HUDEP-2 (cell line): ENCODE results near the gene SH3PXD2B.

Experiments
- DNase-seq, 76 experiments: peaks; one replicate each; lab custom pipeline; 2025; ENCODE audit not compliant: unreplicated experiment in 76 of 76; lab: John Stamatoyannopoulos, UW

SH3PXD2B gene

DNA sequence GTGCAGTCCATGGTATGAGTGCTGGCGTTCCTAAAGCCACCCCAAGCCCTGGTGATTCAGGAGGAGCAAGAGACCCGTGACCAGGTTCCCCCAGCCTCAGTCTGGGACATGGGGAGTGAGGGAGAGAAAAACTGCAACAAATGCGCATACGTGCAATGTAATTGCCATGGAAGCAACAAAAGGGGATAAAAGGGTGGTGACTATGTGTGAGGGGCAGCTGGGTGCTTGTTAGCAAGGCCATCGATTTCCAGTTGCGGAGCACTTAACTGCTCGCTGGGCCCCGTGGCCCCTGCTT, 709 bp upstream of the SH3PXD2B start:
- no peak for DNase-seq

- DNase-seq = no peak
These were observed 353 bp downstream of the SH3PXD2B start for GRCh38 chr5:172453986-172454357.

- no peak for DNase-seq
These were observed 929 bp downstream of the SH3PXD2B start for GRCh38 chr5:172453206-172453985.

- DNase-seq = peak in 2 of 76 experiments; percentile 2 to 16
These were observed 1.7 kb downstream of the SH3PXD2B start for GRCh38 chr5:172452398-172453205.

DNA sequence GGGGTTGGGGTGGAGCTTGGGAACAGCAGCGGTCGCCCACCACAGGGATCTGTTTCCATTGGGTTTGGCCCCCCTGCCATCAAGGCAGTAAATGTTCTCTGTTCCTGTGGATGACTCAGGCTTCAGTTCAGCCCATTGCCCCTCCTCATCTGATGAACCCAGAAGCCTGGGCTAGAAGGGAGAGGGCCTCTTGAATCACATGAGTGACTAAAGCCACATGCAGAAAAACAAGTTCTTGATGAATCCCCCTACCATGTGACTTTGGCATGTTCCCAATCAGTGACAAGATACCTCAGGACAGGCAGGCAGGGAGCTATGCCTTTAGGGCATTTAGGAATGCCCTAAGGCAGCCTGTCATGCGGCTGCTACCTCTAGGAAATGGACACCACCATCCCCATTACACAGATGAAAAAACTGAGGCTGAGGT, 2.5 kb downstream of the SH3PXD2B start:
- DNase-seq = no peak

GRCh38 chr5:172450861-172451695, 3.2 kb downstream of the SH3PXD2B start:
- peak in 15 of 76 experiments; percentile 2 to 52 (median 12) for DNase-seq

DNA sequence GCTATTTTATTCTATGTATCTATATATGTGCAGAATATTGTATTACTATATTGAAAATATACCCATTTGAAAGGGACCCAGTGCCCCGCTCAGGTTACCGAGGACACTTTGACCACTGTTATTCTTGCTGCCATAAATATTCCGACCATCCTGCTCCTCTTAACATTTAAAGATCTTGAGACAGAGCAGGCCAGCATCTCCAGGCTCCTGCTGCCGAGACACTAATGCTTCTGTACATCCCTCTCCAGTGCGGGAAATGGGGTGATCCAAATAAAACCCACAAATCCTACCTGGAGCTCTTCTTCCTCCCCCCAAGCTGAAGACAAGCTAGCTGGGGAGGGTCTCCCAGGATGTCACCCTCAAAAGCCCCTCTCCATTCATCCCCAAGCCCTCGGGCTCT, 3.9 kb downstream of the SH3PXD2B start:
- DNase-seq = no peak

DNA sequence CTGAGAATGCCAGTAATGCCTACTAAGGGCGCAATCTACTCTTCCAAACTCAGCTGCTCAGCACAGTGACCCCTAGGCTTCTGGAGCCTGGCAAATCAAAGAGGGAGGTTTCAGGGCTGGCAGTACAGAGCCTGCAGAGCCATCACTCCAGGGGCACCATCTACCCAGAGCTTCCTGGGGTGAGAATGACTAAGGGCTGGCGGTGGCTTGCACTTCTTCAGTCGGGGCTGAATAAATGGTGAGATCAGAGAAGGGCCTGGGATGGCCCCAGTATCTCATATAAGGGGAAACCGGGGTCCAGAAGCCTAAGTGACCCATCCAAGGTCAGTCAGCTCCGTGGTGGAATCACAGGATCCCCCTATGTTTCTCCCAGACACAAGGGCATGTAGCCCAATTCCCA, 5.3 kb downstream of the SH3PXD2B start:
- no peak for DNase-seq

DNA sequence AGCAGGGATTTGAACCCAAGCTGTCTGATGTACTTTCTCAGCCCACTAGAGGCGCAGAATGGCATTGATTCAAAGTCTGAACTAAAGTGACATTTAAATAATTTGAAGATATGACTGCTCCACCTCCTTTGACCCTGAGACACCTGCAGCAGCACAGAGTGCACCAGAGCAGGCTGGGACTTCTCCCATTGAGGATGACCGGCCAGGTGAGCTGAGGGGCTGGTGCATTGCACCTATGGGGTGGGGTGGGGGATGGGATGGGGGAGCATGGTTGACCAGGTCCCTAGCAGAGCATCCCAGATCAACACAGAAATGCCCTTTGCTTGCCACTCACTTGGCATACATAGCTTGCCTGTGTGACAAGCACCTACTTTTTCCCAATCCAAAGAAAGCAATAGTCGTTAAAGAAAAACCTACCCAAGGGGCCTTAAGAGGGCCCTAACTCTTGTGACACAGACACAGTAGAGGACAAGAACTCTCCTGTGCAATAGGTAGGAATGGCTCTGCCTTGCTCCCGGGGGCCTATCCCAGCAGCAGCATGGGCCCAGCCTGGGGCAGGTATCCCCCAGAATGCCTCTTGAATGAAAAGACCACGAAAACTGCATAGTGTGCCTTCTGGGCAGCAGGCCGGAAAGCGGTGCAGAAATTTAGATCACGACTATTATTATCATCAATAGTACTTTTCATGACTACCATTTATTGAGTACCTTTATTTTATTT, 6.5 kb downstream of the SH3PXD2B start:
- no peak for DNase-seq

GRCh38 chr5:172446336-172447051, 7.8 kb downstream of the SH3PXD2B start:
- DNase-seq = no peak

DNA sequence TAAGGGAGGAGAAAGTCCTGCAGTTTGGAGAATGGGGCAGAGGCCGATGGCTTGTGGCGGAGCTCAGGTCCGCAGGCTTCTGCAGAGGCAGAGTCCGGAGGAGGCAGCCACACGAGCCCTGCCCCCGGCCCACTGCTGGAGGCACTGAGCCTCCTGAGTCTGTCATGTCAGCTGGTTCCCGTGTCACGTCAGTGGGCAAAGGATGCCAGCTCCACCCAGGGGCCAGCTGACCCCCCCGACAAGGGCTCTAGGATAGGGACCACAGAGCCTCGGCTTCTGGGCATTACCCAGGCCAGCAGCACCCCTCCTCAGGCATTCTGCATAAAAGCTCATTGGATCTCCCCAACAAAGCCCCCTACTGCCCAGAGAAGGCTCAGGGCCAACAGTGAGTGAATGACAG, 8.5 kb downstream of the SH3PXD2B start:
- no peak for DNase-seq

GRCh38 chr5:172444626-172445365, 9.5 kb downstream of the SH3PXD2B start:
- no peak for DNase-seq

- no peak for DNase-seq
These were observed 10.2 kb downstream of the SH3PXD2B start for GRCh38 chr5:172444110-172444510.

DNA sequence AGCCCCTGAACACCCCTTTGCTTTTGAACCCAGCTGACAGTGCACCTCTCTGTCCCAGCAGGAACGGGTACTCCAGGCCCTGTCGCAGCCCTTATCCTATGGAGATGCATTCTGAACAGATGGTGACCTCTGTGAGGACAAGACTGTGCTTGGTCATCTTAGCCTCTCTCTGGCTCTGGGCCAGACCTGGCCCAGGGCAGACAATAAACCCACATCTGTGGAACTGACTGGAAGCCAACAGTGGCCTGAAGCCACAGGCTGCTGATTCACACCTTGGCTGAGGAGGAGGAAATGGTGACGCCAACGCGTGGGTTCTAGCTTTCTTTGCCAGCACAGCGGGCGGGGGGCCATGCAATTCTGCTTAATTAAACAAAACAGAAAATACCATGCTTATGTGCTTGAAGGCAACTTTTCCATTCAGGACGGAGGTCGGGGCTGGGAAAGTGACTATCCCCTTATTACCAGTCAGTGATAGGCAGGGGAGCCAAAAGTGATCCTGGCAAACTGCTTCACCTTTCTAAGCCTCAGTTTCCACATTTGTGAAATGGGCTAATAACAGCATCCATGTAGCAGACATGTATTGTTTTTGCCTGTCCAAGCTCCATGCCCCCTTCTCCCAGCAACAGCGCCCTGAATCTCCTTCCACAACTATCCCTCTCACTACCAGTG, 10.8 kb downstream of the SH3PXD2B start:
- peak in 17 of 76 experiments; percentile 5 to 75 (median 41) for DNase-seq

DNA sequence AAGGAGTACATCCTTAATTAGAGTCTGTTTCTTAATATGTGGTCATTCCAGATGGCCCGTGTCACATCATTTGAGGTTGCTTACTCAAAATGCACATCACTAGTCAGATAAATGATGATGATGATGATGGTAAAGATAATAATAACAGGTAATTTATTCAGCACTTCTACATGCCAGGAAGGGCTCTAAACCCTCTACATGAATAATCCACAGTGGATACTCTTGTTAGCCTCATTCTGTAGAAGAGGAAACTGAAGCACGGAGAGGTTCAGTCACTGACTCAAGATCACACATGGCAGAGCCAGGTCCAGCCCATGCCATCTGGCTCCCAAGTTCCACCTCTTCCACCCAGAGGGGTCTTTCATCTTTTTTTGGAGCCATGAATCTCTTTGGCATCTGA, 11.7 kb downstream of the SH3PXD2B start:
- DNase-seq = no peak

DNA sequence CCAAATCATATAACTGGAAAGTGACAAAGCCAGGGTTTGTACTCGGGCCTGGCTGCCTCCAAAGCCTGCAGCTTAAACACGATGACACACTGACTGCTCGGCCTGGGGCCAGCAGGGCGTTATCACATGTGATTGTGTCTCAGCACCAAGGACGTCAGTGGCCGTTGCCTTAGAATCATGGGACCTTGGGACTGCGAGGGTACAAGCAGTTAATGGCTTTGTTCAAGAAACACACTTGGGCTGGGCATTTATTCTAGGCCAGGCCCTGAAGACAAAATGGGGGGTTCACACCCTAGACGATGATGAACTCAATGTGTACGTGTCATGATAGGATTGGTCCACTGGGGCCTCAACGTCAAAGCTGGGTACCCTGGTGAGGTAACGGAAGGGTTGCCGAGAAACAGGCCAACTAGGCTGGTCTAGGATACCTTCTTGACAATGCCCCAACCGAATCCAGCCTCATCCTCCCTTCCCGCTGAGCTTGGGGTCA, 13.0 kb downstream of the SH3PXD2B start:
- DNase-seq = peak in 20 of 76 experiments; percentile 5 to 62 (median 30)

GRCh38 chr5:172440486-172440885, 13.8 kb downstream of the SH3PXD2B start:
- DNase-seq = no peak

DNA sequence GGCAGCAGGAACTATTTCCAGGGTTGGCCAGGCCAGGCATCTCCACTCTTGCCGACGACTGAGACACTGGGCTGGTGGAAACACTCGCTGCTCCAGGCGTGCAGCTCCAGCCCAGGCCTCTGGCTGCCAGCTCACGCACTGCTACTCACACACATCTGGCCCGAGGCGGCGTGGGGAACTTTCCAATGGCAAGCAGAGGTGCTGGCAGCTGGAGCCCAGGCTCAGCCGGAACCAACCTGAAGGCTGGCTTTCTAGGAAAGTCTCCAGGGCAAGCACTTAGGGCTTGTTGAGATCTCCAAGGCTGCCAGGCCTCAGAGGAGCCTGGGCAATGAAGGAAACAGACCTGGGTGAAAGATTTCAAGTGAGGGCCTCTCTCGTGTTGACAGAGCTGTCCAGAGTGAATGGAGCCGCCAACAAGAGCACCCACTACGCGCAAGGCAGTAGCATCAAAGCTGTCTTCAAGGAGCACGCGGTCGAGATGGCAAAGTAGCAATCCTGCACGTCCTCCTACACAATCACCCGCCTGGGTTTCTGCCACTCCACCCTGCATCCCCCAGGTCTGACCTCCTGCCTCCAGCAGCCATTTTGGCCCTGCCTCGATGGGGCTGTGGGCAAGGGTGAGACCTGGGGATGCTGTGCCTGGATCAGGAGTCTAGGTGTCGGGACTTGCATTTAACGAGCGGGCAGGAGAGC, 14.4 kb downstream of the SH3PXD2B start:
- DNase-seq = no peak
